Measurements from ENCODE around the gene KIAA1328.

DNA sequence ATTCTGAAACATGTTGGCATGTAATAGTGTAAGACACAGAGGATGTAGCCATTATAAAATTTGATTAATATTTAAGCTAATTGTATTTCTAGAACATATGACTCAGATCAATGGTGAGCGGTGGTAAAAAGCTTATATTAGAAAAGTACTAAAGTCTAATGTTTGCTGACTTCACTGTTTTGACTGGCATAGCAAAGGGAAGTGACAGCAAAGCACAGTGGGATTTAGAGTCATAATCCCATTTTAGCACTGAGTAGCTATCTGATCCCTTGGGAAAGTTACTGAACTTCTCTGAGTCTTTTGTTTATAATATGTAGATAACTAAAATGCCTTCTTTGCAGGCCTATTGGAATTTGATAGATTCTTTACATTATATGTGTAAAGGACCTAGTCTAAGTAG is 60.4 kb downstream of the KIAA1328 start:
- TF ChIP-seq POLR2A (IDR thresholded peaks at IDR 0.05; ENCODE audit: low read length) (no peak), GATA1 (IDR thresholded peaks at IDR 0.05; ENCODE audit: low read depth, low read length) (no peak)

Measured in erythroblast (primary cell).